Stimulated activated CD8-positive, alpha-beta memory T cell treated with anti-CD3 and anti-CD28 coated beads, Interleukin-15, amount 100 ng/mL, for 48 hours (primary cell): ENCODE data around the gene KIF19.

ENCODE experiments used
- DNase-seq, 2 donors: peaks; one replicate each; pipeline ENCODE4 v3.0.0-alpha.2; 2020; ENCODE audit warnings: low read depth in 2 of 2

KIF19 gene

DNA sequence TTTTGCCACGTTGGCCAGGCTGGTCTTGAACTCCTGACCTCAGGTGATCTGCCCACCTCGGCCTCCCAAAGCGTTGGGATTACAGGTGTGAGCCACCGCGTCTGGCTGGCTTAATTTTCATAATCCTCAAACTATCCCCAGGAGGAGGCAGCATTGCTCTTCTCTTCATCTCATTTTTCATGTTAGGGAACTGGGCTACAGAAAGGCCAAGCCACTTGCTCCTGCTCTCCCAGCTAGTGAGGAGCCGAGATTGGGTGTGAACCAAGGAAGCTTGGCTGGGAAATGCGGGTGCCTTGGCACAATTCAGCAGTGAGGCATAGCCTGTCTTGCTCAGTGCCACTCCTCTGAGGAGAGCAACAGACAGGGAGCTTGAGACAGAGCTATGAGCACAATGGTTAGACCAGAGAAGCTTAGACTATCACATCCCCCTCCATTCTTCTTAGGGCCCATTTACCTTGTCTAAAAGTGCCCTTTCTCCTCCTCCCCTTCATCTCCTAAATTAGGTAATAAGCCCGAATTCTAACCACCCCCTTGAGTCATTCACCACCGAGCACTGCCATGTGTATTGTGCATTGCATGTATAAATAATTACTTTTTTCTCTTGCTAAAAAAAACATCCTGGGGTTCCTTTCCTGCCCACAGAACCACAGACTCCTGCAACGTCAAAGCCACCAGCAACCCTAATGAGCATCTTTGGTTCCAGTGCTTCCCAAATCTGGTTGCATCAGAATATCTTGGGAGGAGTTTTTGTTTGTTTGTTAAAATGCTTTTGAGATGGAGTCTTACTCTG lies 20.0 kb upstream of the KIF19 start:
- DNase-seq = no peak

DNA sequence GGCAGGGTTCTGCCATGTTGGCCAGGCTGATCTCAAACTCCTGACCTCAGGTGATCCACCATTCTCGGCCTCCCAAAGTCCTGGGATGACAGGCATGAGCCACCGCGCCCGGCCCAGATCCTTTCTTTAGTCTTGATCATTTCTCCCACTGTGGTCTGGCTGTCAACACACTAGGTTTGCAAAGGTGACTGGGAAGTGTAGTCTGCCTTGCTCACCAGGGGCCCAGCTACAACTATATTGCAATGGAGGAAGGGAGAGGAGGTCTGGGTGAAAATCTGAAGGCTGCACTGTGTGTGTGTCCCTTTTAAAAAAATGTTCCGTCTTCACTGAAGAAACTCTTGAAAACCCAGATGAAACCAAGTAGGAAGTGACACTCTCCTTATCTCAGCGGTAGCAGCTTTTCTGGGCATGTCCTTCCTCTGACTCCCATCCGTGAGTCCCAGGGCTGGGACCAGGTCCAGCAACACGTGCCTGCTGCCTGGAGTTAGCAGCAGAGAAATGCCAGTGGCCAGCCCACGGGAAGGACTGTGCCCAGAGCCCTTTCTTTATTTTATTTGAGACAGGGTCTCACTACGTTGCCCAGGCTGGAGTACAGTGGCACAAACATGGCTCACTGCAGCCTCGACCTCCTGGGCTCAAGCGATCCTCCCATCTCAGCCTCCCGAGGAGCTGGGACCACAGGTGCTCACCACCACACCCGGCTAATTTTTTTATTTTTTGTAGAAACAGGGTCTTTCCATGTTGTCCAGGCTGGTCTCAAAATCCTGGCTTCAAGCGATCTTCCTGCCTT lies 17.8 kb upstream of the KIF19 start:
- no peak for DNase-seq

DNA sequence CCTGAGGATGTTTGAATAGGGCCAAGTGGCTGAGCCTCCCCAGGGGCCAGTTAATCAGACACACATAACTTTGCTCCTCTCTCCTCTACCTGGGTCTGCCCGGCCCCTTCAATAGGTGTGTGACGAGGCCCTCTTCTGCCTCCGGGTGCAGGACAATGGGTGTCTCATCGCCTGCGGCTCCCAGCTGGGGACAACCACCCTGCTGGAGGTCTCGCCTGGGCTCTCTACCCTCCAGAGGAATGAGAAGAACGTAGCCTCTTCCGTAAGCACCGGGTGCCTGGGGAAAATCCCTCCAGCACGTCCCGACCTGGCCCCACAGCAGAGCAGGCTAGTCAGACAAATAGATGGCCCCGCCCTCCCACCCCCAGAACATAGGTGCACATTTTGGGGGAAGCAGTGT lies 16.1 kb upstream of the KIF19 start:
- no peak for DNase-seq

DNA sequence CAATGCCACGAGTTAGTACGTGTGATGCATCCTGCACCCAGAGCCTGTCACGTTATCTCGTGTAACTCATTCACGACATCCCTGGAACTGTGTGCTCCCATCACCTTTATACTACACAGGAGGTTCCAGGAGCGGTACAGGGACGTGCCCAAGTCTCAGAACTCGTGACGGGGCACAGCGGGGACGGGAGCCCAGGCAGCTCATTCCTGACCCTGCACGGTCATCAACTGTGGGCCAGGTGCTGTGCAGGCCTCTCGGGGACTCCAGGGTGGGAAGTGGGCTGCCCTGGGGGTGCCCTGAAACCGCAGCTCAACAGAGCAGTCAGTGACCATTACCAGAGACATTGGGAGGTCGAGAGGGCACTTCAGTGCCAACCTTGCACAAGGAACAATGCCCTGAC lies 11.1 kb upstream of the KIF19 start:
- DNase-seq = no peak

DNA sequence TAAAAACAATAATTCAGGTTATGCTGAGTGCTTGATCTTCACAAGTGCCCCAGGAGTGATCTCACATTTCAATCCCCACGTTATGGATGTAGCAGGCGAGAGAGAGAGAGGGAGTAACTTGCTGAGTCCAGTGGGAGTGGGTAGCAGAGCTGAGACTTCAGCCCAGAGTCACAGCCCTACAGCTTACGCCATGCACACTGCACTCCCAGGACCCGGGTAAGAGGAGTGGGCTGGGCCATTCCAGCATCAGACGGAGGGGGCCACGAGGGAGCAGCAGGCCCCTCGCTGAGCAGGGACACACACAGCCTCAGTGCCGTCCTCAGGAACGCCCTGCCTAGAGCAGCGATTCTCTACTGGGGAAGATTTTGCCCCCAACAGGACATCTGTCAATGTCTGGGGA lies 9.8 kb upstream of the KIF19 start:
- no peak for DNase-seq

DNA sequence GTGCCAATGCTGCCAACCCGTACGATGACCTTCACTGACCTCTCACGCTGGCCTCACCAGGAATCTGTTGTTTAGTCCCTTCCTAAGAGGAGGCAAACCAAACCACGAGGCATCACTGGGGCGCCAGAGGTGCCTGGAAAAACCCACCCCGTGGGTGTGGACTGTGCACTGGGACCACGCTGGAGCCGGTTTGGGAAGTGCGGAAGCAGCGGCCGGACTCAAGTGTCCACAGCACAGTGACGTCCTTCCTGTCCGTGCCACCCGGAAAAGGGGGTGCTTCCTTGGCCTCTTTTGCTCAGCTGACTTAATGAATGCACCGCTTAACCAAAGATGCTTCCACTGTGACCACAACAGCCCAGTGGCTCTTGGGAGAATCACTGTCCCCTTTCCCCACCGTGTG lies 9.0 kb upstream of the KIF19 start:
- no peak for DNase-seq

DNA sequence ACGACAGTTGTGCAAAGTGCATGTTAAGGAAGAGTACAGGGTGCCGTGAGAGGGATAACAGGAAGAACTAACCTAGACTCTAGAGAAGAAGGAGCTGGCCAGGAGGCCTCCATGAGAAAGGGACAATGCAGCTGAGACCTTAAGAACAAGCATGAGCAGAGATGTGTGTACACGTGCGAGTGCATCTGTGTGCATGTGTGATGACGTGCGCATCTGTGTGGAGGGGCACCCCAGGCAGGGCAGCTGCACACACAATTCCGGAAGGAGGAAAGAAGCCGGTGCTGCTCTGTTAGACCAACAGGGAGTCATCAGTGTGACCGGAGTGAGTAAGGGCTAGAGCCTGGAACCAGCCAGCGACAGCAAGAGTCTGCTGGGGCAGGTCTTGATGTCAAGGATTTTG lies 7.6 kb upstream of the KIF19 start:
- no peak for DNase-seq

DNA sequence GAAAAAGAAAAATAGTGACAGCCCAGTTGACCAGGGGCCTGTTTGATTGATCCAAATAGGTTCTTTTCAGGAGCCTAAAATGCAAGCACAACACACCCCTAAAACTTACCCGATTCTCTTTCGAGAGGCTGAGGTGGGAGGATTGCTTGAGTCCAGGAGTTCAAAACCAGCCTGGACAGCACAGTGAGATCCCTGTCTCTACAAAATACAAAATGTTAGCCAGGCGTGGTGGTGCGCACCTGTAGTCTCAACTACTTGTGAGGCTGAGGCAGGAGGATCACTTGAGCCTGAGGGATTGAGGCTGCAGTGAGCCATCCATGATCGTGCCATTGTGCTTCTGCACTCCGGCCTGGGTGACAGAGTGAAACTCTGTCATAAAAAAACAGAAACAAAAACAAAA lies 1.5 kb upstream of the KIF19 start:
- DNase-seq = no peak

DNA sequence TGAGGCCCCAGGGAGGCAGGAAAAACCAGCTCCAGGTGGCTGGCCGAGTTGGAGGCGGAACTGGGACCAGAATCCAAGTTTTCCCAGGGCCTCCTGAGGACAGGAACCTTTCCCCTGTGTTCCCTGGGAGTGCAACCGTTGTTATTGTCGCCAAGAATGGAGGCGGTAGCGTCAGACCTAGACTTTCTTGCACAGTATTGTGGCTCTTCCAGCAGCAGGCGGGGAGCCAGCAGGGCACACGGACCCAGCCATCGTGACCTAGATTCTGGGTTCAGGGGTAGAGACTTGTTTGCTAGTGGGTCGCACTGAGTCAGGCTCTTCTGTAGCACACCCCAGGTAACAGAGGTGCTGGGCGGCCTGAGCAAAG lies 667 bp upstream of the KIF19 start:
- no peak for DNase-seq

DNA sequence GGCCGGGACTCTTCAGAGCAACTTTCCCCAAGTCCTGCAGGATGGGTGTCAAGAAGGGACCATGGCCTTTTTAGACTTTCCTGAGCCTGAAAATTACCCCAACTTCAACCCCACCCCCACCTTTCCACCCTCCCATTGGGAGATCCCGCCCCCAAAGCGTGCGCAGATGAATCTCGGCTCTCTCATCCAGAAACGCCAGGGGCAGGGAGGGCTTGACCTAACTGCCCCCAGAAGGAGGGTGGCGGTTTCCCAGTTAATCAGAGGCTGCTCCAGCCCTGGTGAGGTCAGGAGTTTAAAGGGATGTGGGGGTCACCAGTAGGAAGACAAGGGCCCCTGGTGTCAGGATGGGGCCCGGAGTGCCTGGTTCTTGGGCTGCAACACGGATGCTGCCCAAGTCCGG lies 480 bp downstream of the KIF19 start:
- DNase-seq = no peak

DNA sequence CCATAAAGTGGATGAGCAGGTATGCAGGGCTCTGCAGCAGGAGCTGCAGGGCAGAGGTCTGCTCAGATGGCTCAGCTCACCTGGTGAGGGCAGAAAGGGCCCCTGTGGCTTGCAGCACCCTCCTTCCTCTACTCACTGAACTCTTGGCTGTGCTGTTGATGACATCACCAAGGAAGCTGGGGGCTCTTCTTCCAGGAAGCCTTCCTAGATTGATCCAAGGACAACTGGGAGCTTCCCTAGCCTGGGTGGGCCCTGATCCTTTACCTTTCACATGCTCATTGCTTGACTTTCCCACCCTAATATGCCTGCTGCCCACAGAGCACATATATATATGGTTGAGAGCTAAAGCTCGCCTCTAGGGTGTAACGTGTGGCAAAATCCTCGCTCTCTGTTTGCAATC lies 2.5 kb downstream of the KIF19 start:
- DNase-seq = no peak

DNA sequence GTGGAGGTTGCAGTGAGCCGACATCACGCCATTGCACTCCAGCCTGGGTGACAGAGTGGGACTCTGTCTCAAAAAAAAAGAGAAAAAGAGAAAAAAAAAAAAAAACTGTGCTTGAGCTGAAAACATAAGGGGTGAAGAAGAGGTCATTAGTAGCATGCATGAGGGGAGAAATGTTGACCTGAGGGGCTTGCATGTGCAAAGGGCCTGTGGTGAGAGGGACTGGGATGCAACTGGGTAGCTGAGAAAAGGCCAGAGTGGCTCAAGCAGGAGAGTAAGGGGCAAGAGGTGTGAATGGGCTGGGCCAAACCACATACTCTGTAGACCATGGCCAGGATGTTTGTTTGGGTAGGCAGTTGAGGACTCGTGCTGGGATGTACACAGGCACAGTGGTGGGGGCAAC lies 3.4 kb downstream of the KIF19 start:
- no peak for DNase-seq

DNA sequence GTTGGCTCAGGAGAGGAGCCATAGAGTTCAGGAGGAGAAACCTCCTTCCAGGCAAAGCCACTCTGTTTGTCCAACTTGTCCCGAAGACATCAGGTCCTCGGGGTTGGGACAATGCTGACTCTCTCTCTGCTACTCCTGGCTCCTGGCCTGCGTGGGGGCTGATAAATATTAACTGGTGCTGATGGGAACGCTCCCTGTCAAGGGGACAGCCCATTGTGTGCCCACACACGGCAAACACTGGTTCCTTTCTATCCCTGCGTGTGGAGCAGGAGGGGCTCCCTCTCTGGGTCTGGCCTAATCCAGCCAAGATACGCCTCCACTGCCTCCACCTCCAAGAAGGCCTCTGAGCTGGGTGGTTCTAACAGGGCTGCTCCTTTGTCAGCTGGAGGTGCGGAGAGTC lies 4.4 kb downstream of the KIF19 start:
- no peak for DNase-seq

DNA sequence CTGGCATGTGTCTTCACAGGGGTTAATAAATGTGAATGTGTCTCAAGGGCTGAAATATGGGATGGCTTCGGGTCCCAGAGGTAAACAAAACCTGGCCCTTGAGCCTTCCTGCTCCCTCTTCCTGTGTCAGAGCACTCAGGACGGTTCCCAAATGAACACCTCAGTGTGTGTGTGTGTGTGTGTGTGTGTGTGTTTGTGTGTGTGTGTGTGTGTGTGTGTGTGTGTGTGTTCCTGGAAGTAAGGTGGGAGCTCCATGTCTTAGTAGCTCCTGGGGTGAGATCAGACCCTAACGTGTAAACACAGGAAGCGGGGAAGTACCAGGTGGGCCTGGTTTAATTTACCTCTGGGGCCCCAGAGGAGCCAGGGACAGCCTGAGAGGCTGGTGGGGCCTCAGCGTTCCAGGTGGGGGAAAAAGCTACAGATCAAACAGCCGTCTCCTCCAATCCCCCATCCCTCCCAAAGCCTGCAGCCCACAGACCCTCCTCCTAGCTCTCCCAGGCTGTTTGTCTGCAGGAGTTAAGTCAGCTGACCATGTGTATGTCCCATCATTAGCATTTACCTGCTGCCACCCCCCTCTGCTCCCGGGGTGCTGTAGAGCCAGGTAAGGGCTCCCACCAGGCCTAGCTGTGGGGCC lies 6.1 kb downstream of the KIF19 start:
- DNase-seq = no peak

DNA sequence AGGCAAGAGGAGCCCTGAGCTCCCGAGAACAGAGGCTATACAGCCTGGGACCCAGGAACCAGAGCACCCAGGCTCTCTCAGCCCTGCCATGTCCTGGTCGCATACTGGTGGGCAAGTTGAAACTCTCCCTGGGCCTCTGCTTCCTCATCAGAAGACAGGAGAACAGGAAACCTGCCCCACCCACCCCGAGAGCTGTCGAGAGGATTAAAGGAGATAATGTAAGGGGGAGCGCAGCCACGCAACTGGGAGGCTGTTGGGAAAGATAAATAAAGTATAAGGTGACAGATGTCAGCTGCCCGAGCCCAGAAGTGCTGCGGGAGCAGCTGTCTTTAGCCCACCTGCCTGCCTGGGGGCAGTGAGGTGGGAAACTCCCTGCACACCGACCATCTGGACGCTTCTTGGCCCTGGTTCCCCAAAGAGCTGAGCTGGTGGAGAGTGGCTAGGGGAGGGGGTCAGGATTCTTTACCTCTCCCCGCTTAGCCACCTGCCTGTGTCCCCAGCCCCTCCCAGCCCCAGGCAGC lies 6.8 kb downstream of the KIF19 start:
- DNase-seq = no peak

DNA sequence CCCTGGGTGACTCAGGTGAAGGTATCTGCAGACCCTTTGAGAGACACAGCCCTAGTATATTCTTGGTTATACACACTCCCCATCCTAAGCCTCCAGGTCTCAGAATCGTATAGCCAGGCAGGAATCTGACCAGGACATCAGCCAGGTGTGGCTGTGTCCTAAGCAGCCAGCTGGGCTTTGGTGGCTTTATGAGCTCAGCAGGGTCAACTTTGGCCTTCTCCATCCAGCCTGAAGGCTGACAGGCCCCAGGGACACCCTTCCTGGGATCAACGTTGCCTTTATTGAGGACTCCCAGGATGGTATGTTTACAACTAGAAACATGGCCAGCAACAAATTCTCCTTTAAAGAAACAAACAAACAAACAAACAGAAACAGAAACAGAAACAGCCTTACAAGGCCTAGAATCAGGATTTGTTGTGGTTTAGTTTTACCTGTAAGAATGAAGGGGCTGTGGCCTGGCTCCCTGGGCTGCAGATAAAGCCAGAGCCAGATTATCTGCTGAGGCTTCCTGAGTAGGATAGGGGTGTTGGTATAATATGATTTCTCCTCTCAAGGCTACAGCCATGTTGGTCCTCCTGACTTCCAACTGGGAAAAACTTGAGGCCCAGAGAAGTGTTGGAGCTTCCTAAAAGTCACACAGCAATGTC lies 8.5 kb downstream of the KIF19 start:
- DNase-seq = no peak

DNA sequence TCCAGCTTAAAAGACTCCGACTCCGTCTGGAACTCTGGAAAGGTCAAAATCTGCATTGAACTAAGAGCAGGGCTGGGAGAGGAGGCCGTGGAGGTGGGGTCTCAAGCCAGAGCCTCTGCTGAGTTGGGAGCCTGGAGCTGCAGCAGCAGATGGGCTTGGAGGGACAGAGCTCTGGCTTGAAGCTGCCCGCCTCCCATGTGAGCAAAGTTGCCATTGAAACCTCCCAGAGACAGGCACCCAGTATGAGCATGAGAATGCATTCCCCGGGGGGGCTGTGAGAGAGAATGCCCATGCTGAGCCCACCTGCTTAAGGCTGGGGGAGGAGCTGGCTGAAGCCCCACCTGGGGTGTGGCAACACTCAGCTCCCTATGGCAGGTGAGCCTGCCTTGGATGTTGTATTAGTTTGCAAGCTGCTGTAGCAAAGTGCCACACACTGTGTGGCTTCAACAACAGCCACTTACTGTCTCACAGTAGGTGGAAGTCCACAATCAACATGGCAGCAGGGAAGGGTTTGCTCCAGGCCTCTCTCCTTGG lies 9.6 kb downstream of the KIF19 start:
- no peak for DNase-seq

DNA sequence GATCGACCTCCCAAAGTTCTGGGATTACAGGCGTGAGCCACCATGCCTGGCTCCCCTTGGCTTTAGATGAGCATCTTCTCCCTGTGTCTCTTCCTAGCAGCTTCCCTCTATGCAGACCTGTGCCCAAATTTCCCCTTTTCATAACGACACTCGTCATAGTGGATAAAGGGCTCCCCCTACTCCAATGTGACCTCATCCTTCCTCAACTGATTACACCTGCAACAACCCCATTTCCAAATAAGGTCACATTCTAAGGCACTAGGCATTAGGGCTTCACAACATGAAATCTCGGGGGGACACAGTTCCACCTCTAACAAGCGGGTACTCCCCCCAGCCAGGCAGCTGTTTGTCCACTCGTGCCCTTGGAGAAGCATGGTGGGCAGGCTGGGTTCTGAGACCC lies 10.3 kb downstream of the KIF19 start:
- DNase-seq = no peak

DNA sequence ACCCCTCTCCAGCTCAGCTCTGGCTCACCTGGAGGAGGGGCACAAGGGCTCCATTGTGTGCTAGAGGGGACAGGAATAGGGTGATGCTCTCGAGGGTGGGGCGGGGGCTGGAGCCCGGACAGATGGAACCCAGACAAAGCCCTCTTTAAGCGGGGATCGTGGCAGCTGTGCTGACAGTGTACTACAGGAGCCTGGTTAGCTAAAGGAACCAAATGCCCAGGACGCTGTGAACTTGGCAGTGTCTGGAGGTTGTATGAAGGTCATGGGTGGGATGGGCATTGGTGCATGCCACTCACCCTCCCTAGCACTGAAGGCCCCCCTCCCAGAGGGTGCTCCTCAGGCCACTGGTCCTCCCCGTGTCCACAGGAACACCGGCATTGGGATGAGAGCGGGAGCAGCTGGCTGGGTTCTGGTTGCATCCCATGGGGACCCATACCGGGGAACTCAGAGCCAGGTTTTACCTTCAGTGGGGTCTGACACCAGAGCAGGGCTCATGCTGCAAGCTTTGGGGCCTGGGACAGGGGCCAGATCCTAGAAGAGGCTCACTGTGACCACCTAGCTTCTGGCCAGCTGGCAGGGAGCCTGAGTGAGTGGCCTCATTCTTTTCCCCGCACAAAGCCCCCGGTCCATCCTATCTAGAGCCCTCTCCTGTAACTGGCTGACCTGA lies 11.9 kb downstream of the KIF19 start:
- DNase-seq = no peak

DNA sequence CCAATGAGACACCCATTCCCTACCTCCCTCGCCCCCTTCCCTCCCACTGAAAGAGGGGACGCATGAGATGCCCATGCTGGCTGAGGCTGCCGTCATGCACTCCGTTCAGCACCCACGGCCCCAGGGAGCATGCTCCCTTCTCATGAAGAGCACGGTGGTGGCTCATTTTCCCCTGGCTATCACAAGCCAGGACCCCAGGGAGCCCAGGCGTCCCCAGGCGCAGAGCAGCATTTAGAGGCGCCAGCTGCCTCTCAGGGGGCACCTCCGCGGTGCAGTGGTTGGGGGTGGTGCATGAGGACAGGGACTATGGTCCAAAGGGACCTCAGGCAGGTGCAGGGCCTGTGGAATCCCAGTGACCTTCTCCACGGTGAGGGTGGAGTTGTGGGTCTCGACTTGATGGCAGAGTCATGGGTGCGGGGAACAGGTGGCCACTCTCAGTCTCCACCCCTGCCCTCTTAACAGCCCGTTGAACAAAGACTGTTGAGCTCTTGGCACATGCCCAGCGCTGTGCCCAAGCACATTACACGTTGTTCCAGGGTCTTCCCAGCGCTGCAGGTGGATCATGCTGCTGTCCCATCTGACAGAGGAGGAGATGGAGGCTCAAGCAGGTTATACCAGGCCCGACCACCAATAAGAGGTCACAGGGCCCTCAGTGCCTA lies 13.6 kb downstream of the KIF19 start:
- no peak for DNase-seq

DNA sequence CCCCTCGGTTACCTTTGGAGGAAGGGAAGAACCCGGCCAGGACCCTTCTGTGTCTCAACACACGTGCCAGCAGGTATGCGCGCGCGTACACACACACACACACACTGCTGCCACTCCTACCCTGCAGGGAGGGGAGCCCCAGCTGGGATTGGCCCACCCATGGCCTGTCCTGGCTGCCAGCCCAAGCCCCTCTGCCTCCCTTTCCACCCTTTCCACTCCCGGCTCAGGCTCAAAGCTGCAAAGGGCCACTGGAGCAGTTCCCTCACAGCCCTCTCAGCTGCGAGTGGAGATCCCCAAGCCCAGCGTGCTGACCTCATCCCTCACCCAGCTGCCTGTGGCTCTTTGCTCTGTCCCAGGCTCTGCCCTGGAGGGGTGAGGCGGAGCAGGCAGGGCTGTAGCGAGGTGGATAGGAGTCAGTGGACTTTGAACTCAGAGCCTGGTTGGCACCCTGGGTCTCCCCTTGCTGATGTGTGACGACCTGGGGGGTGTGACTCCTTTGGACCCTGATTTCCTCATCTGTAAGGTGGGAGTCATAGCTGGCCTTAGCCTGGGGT lies 14.5 kb downstream of the KIF19 start:
- DNase-seq = no peak
